ENCODE measurements around the gene GALNT2. TPM values are rescaled to one million over a fixed set of nuclear protein-coding genes. Genes with fewer than 3 reads are reported as not detected.

Gene GALNT2
- total and polyA plus RNA-seq, 4 donors: 47.5 to 182 (median 114) TPM

DNA sequence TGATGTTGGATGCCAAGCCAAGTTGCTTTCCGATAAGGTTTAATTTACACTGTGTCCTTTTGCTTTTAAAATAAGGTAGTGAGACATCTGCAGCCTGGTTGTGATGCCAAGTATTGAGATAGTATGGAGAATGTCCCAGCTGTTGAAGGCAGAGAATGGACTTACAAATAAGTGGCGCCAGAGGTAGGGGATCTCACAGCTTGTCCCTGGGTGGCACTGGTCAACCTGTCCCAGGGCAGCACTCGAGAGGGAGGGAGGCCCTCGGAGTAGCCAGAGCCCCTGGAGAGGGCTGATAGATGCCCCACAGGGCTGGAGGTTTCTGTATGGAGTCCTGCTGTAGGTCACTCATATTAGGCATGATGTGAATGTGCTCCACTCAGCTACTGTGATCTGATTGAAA, 98.5 kb downstream of the GALNT2 start:
- H3K9ac ChIP-seq (ENCODE audit: low read depth in 1 of 2, low read length in 2 of 2): no peak overlapping the region
- no peaks in the 10 kb centered on the region for H3K27me3 ChIP-seq (ENCODE audit: control insufficient read depth in 4 of 4, insufficient read depth in 4 of 4, low read length in 3 of 4)
- H3K4me1 ChIP-seq (ENCODE audit: control insufficient read depth in 4 of 4, insufficient read depth in 4 of 4, low read length in 3 of 4): peaks cover 22 to 50% (median 42%) of the 10 kb centered on the region in 4 donors
- TF ChIP-seq SP1 (IDR thresholded peaks at IDR 0.05): no peak
- TF ChIP-seq HNF4A (conservative IDR thresholded peaks at IDR 0.05): no peak
- TF ChIP-seq RAD21 (IDR thresholded peaks at IDR 0.05): no peak
- no peak for TF ChIP-seq JUND (IDR thresholded peaks at IDR 0.05)
- TF ChIP-seq, protein P1, sequence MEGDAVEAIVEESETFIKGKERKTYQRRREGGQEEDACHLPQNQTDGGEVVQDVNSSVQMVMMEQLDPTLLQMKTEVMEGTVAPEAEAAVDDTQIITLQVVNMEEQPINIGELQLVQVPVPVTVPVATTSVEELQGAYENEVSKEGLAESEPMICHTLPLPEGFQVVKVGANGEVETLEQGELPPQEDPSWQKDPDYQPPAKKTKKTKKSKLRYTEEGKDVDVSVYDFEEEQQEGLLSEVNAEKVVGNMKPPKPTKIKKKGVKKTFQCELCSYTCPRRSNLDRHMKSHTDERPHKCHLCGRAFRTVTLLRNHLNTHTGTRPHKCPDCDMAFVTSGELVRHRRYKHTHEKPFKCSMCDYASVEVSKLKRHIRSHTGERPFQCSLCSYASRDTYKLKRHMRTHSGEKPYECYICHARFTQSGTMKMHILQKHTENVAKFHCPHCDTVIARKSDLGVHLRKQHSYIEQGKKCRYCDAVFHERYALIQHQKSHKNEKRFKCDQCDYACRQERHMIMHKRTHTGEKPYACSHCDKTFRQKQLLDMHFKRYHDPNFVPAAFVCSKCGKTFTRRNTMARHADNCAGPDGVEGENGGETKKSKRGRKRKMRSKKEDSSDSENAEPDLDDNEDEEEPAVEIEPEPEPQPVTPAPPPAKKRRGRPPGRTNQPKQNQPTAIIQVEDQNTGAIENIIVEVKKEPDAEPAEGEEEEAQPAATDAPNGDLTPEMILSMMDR (IDR thresholded peaks at IDR 0.05; ENCODE audit: low read depth, low read length, missing input control): no peak
- no peak for TF ChIP-seq ZBTB33 (IDR thresholded peaks at IDR 0.05)
- TF ChIP-seq REST (IDR thresholded peaks at IDR 0.05): no peak
- TF ChIP-seq NR2F2 (IDR thresholded peaks at IDR 0.05): no peak
- TF ChIP-seq YY1 (IDR thresholded peaks at IDR 0.05): no peak
- no peak for TF ChIP-seq FOXA1 (IDR thresholded peaks at IDR 0.05)
- H3K4me3 ChIP-seq (ENCODE audit: low read depth in 1 of 3, low read length in 3 of 3): no peak overlapping the region
- WGBS: 92% methylated on average over 4 of the region's 4 CpGs
- H3K27ac ChIP-seq (ENCODE audit: low read depth in 1 of 2, low read length in 2 of 2): peak overlapping the region in 1 of 2 donors; percentile 42
- H3K36me3 ChIP-seq (ENCODE audit: control insufficient read depth in 4 of 4, insufficient read depth in 3 of 4, low read depth in 1 of 4, low read length in 3 of 4): no peaks in the 10 kb centered on the region
- no peaks in the 10 kb centered on the region for H3K9me3 ChIP-seq (ENCODE audit: control insufficient read depth in 4 of 4, low read length in 3 of 4)
- no peak for DNase-seq (ENCODE audit: low spot score)

GRCh38 chr1:230166366-230167132, 99.5 kb downstream of the GALNT2 start:
- DNase-seq (ENCODE audit: low spot score): no peak
- WGBS: 95% methylated on average over 6 of the region's 6 CpGs
- Histone ChIP-seq H3K36me3 (ENCODE audit: control insufficient read depth in 4 of 4, insufficient read depth in 3 of 4, low read depth in 1 of 4, low read length in 3 of 4) (no peaks in the 10 kb centered on the region), H3K9me3 (ENCODE audit: control insufficient read depth in 4 of 4, low read length in 3 of 4) (no peaks in the 10 kb centered on the region), H3K27me3 (ENCODE audit: control insufficient read depth in 4 of 4, insufficient read depth in 4 of 4, low read length in 3 of 4) (no peaks in the 10 kb centered on the region), H3K4me3 (ENCODE audit: low read depth in 1 of 3, low read length in 3 of 3) (no peak overlapping the region), H3K4me1 (ENCODE audit: control insufficient read depth in 4 of 4, insufficient read depth in 4 of 4, low read length in 3 of 4) (peaks cover 21 to 43% (median 33%) of the 10 kb centered on the region in 4 donors), H3K9ac (ENCODE audit: low read depth in 1 of 2, low read length in 2 of 2) (no peak overlapping the region), H3K27ac (ENCODE audit: low read depth in 1 of 2, low read length in 2 of 2) (peak overlapping the region in 1 of 2 donors; percentile 19)
- TF ChIP-seq GABPA (IDR thresholded peaks at IDR 0.05 in 1 of 2, conservative IDR thresholded peaks at IDR 0.05 in 1 of 2) (no peak), TAF1 (conservative IDR thresholded peaks at IDR 0.05) (no peak), REST (IDR thresholded peaks at IDR 0.05) (no peak)
